ENCODE data around the gene LAYN.

DNA sequence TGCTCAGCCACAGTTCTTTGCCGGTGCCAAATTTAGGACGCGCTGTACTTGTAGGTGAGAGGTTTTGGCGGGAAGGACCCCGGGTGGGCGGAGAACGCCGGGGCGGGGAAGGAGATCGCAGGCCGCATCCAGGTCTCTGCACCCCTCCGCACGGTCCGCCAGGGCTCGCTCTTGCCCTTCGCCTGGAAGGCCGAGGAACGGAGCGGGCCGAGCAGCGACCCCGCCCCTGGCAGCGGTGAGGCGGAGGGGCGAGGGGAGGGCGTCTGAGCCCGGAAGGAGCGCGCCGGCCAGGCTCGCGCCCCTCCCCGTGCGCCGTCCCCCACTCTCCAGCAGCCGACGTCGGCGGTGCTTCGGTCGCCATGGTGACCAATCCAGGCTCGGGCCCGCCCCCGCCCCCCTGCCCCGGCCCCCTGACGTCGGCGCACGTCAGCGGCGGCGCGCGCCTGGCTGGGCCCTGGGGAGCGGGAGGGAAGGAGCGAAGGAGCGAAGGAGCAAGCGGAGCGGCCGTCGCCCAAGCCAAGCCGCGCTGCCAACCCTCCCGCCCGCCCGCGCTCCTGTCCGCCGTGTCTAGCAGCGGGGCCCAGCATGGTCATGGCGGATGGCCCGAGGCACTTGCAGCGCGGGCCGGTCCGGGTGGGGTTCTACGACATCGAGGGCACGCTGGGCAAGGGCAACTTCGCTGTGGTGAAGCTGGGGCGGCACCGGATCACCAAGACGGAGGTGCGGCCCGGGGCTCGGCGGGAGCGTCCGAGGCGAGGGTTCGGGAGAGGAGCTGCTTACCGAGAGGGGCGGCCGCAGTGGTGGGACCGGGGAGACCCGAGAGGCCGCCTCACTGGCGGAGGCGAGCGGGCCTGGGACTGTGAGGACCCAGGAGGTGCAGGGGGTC lies 61.7 kb downstream of the LAYN start, which contains the start of gene SIK2:
- TF ChIP-seq, protein P1, sequence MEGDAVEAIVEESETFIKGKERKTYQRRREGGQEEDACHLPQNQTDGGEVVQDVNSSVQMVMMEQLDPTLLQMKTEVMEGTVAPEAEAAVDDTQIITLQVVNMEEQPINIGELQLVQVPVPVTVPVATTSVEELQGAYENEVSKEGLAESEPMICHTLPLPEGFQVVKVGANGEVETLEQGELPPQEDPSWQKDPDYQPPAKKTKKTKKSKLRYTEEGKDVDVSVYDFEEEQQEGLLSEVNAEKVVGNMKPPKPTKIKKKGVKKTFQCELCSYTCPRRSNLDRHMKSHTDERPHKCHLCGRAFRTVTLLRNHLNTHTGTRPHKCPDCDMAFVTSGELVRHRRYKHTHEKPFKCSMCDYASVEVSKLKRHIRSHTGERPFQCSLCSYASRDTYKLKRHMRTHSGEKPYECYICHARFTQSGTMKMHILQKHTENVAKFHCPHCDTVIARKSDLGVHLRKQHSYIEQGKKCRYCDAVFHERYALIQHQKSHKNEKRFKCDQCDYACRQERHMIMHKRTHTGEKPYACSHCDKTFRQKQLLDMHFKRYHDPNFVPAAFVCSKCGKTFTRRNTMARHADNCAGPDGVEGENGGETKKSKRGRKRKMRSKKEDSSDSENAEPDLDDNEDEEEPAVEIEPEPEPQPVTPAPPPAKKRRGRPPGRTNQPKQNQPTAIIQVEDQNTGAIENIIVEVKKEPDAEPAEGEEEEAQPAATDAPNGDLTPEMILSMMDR (IDR thresholded peaks at IDR 0.05) = peak; percentile 82 to 93 (median 90)
- peak; percentile 6 to 31 for TF ChIP-seq POLR2A (IDR thresholded peaks at IDR 0.05)
- TF ChIP-seq EP300 (IDR thresholded peaks at IDR 0.05) = peak in 1 of 4 donors; percentile 24
